HEK293 (cell line): ENCODE measurements around the gene PRKACG.

ENCODE experiments used
- CTCF ChIA-PET: fragments of 350-600 bp; formaldehyde crosslinking; extraction: SDS; loops from one replicate; lab custom pipeline; 2021; ENCODE audit warnings: antibody characterized with exemption; lab: Yijun Ruan, JAX
- POLR2A ChIA-PET: fragments of 300-600 bp; formaldehyde crosslinking; extraction: SDS; loops from one replicate; lab custom pipeline; 2020; ENCODE audit warnings: antibody characterized with exemption, inconsistent platforms; lab: Yijun Ruan, JAX
- H3K27ac ChIP-seq: fragments of 200-500 bp; sonication (Bioruptor generic); 2 replicates; pipeline ENCODE4 v1.5.1; 2014; ENCODE audit warnings: low read depth, low read length, control low read depth, inconsistent platforms; ENCODE audit errors: extremely low read depth
- H3K36me3 ChIP-seq, 2 experiments: fragments of 200-500 bp in 1 of 2; sonication (Bioruptor generic) in 1 of 2; 1 replicate in 1 of 2; 2 replicates in 1 of 2; pipeline ENCODE4 v1.5.1; 2014 to 2017; ENCODE audit warnings: inconsistent platforms in 2 of 2, low read length in 2 of 2; ENCODE audit not compliant: control insufficient read depth in 2 of 2, insufficient read depth in 1 of 2
- H3K4me1 ChIP-seq: fragments of 200-500 bp; sonication (Bioruptor generic); 2 replicates; pipeline ENCODE4 v1.5.1; 2014; ENCODE audit warnings: mild to moderate bottlenecking, low read length, inconsistent platforms; ENCODE audit not compliant: control insufficient read depth, insufficient read depth
- H3K4me3 ChIP-seq: 2 replicates; pipeline ENCODE4 v1.5.1; 2011; ENCODE audit warnings: low read depth, mild to moderate bottlenecking, control low read depth, low read length, moderate library complexity
- H3K9me3 ChIP-seq: fragments of 200-500 bp; sonication (Bioruptor generic); 2 replicates; pipeline ENCODE4 v1.5.1; 2014; ENCODE audit warnings: low read depth, low read length, inconsistent platforms; ENCODE audit not compliant: control insufficient read depth, insufficient read depth
- ATF2 ChIP-seq: fragments of 450-650 bp; formaldehyde crosslinking; IDR thresholded peaks from 2 replicates; pipeline ENCODE4 v1.5.1; 2016; ENCODE audit warnings: missing biosample characterization, missing genetic modification characterization, low read depth
- GLIS1 ChIP-seq: fragments of 450-650 bp; formaldehyde crosslinking; IDR thresholded peaks from 2 replicates; pipeline ENCODE4 v1.5.1; 2016; ENCODE audit warnings: missing biosample characterization, missing genetic modification characterization
- KLF1 ChIP-seq: fragments of 450-650 bp; formaldehyde crosslinking; IDR thresholded peaks from 2 replicates; pipeline ENCODE4 v1.5.1; 2016; ENCODE audit warnings: missing biosample characterization, missing genetic modification characterization
- MEIS1 ChIP-seq: sonication (generic); formaldehyde crosslinking; IDR thresholded peaks from 2 replicates; pipeline ENCODE4 v1.8.1; 2022; ENCODE audit warnings: missing genetic modification reagents, mild to moderate bottlenecking, borderline replicate concordance
- OSR2 ChIP-seq: fragments of 450-650 bp; formaldehyde crosslinking; IDR thresholded peaks from 2 replicates; pipeline ENCODE4 v1.5.1; 2016; ENCODE audit warnings: missing biosample characterization, missing genetic modification characterization
- SCRT2 ChIP-seq: fragments of 450-650 bp; formaldehyde crosslinking; IDR thresholded peaks from 2 replicates; pipeline ENCODE4 v1.5.1; 2016; ENCODE audit warnings: missing biosample characterization, missing genetic modification characterization
- TRIM28 ChIP-seq: IDR thresholded peaks from 2 replicates; pipeline ENCODE4 v1.6.1; 2011; ENCODE audit warnings: low read length, control low read depth, borderline replicate concordance
- ZBTB1 ChIP-seq: fragments of 450-650 bp; formaldehyde crosslinking; IDR thresholded peaks from 2 replicates; pipeline ENCODE4 v1.5.1; 2016; ENCODE audit warnings: missing biosample characterization, missing genetic modification characterization
- ZBTB7A ChIP-seq: fragments of 450-650 bp; formaldehyde crosslinking; IDR thresholded peaks from 2 replicates; pipeline ENCODE4 v1.5.1; 2016; ENCODE audit warnings: low read depth, missing biosample characterization, missing genetic modification characterization
- ZNF132 ChIP-seq: fragments of 450-650 bp; formaldehyde crosslinking; IDR thresholded peaks from 2 replicates; pipeline ENCODE4 v1.5.1; 2017; ENCODE audit warnings: missing biosample characterization, missing genetic modification characterization, borderline replicate concordance
- ZNF19 ChIP-seq: fragments of 450-650 bp; formaldehyde crosslinking; IDR thresholded peaks from 2 replicates; pipeline ENCODE4; 2016; ENCODE audit warnings: missing biosample characterization, missing genetic modification characterization, low read depth
- ZNF510 ChIP-seq: fragments of 450-650 bp; formaldehyde crosslinking; IDR thresholded peaks from 2 replicates; pipeline ENCODE4 v1.5.1; 2018; ENCODE audit warnings: mild to moderate bottlenecking, missing genetic modification characterization, missing biosample characterization; ENCODE audit not compliant: insufficient replicate concordance
- ZNF626 ChIP-seq: fragments of 450-650 bp; sonication (Bioruptor Pico); formaldehyde crosslinking; IDR thresholded peaks from 2 replicates; pipeline ENCODE4 v1.5.1; 2018; ENCODE audit warnings: missing biosample characterization, missing genetic modification characterization, inconsistent platforms
- ZNF654 ChIP-seq: fragments of 450-650 bp; formaldehyde crosslinking; IDR thresholded peaks from 2 replicates; pipeline ENCODE4 v1.5.1; 2016; ENCODE audit warnings: low read depth, missing biosample characterization, missing genetic modification characterization
- ZNF660 ChIP-seq: fragments of 450-650 bp; IDR thresholded peaks from 2 replicates; pipeline ENCODE4 v1.5.1; 2018; ENCODE audit warnings: missing biosample characterization, mild to moderate bottlenecking, missing genetic modification characterization
- ZNF791 ChIP-seq: fragments of 450-650 bp; formaldehyde crosslinking; IDR thresholded peaks from 2 replicates; pipeline ENCODE4 v1.5.1; 2016; ENCODE audit warnings: missing biosample characterization, missing genetic modification characterization
- ZSCAN30 ChIP-seq: fragments of 450-650 bp; IDR thresholded peaks from 2 replicates; pipeline ENCODE4 v1.5.1; 2018; ENCODE audit warnings: missing biosample characterization, mild to moderate bottlenecking, missing genetic modification characterization, moderate library complexity
- ZSCAN5A ChIP-seq: fragments of 450-650 bp; formaldehyde crosslinking; IDR thresholded peaks from 2 replicates; pipeline ENCODE4 v1.5.1; 2016; ENCODE audit warnings: missing biosample characterization, missing genetic modification characterization
- TF ChIP-seq, protein P1 (sequence below): fragments of 450-650 bp; formaldehyde crosslinking; IDR thresholded peaks from 2 replicates; pipeline ENCODE4 v1.5.1; 2016; ENCODE audit warnings: missing biosample characterization, missing genetic modification characterization
- TF ChIP-seq, protein P2 (sequence below): fragments of 450-650 bp; formaldehyde crosslinking; IDR thresholded peaks from 2 replicates; pipeline ENCODE4 v1.5.1; 2016; ENCODE audit warnings: missing biosample characterization, missing genetic modification characterization
- TF ChIP-seq, protein P3 (sequence below): fragments of 450-650 bp; formaldehyde crosslinking; optimal IDR thresholded peaks from 2 replicates; pipeline ENCODE3; 2016; ENCODE audit warnings: missing biosample characterization, mild to moderate bottlenecking, missing genetic modification characterization
- TF ChIP-seq, protein P4 (sequence below): IDR thresholded peaks from 2 replicates; pipeline ENCODE4 v1.6.1; 2011; ENCODE audit warnings: mild to moderate bottlenecking, low read depth, low read length, borderline replicate concordance
- TF ChIP-seq, protein P5 (sequence below): fragments of 450-650 bp; formaldehyde crosslinking; IDR thresholded peaks from 2 replicates; pipeline ENCODE4 v1.5.1; 2016; ENCODE audit warnings: missing biosample characterization, missing genetic modification characterization

The PRKACG gene

DNA sequence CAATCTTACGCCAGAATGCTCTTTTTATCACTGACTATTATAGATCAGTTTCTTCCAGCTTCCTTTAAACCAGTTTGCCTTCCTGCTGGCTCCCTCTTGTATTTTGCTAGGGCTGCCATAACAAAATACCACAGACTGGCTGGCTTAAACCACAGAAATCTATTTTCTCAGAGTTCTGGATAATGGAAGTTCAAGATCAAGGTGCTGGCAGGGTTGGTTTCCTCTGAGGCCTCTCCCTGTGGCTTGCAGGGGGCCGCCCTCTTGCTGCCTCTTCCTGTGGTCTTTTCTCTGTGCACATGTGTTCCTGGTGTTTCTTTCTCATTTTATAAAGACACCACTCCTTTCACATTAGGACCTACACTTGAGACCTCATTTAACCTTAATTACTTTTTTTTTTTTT, 14.8 kb upstream of the PRKACG start (continued):
- TF ChIP-seq ZBTB1 (tag by site-specific recombination) (no peak), ZNF19 (tag by site-specific recombination) (no peak), ZNF791 (no peak), ZNF132 (tag by site-specific recombination) (no peak), ATF2 (tag by site-specific recombination) (no peak), MEIS1 (CRISPR knock-in tag) (no peak), ZSCAN5A (no peak), KLF1 (tag by site-specific recombination) (no peak), OSR2 (tag by site-specific recombination) (no peak), ZNF510 (tag by site-specific recombination) (no peak)
- TF ChIP-seq, protein P1, sequence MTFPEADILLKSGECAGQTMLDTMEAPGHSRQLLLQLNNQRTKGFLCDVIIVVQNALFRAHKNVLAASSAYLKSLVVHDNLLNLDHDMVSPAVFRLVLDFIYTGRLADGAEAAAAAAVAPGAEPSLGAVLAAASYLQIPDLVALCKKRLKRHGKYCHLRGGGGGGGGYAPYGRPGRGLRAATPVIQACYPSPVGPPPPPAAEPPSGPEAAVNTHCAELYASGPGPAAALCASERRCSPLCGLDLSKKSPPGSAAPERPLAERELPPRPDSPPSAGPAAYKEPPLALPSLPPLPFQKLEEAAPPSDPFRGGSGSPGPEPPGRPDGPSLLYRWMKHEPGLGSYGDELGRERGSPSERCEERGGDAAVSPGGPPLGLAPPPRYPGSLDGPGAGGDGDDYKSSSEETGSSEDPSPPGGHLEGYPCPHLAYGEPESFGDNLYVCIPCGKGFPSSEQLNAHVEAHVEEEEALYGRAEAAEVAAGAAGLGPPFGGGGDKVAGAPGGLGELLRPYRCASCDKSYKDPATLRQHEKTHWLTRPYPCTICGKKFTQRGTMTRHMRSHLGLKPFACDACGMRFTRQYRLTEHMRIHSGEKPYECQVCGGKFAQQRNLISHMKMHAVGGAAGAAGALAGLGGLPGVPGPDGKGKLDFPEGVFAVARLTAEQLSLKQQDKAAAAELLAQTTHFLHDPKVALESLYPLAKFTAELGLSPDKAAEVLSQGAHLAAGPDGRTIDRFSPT (tag by site-specific recombination): no peak
- TF ChIP-seq, protein P2, sequence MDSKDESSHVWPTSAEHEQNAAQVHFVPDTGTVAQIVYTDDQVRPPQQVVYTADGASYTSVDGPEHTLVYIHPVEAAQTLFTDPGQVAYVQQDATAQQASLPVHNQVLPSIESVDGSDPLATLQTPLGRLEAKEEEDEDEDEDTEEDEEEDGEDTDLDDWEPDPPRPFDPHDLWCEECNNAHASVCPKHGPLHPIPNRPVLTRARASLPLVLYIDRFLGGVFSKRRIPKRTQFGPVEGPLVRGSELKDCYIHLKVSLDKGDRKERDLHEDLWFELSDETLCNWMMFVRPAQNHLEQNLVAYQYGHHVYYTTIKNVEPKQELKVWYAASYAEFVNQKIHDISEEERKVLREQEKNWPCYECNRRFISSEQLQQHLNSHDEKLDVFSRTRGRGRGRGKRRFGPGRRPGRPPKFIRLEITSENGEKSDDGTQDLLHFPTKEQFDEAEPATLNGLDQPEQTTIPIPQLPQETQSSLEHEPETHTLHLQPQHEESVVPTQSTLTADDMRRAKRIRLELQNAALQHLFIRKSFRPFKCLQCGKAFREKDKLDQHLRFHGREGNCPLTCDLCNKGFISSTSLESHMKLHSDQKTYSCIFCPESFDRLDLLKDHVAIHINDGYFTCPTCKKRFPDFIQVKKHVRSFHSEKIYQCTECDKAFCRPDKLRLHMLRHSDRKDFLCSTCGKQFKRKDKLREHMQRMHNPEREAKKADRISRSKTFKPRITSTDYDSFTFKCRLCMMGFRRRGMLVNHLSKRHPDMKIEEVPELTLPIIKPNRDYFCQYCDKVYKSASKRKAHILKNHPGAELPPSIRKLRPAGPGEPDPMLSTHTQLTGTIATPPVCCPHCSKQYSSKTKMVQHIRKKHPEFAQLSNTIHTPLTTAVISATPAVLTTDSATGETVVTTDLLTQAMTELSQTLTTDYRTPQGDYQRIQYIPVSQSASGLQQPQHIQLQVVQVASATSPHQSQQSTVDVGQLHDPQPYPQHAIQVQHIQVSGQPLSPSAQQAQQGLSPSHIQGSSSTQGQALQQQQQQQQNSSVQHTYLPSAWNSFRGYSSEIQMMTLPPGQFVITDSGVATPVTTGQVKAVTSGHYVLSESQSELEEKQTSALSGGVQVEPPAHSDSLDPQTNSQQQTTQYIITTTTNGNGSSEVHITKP (tag by site-specific recombination): no peak

- H3K27ac ChIP-seq: no peak overlapping the region
- ChIA-PET POLR2A (no interaction called here), CTCF (interaction anchor here (0.6 to 1.5 kb wide), 19 partner anchors 8 to 508 kb away, joined by 3 to 6 read pairs (median 4); partner anchors contain the start of gene FXN)
Observed at GRCh38 chr9:69027355-69028097, 13.6 kb upstream of the PRKACG start.

More at GRCh38 chr9:69027355-69028097, 13.6 kb upstream of the PRKACG start:
- Histone ChIP-seq H3K4me1 (no peaks in the 10 kb centered on the region), H3K4me3 (no peak overlapping the region), H3K36me3 (no peaks in the 10 kb centered on the region), H3K9me3 (no peaks in the 10 kb centered on the region)
- TF ChIP-seq ZBTB1 (tag by site-specific recombination) (no peak), ZBTB7A (tag by site-specific recombination) (no peak), TRIM28 (no peak), SCRT2 (tag by site-specific recombination) (peak; percentile 39; the same call in 1 of the 2 replicates), ZNF626 (no peak), ZNF791 (no peak), ZNF510 (tag by site-specific recombination) (no peak), ZNF654 (peak; percentile 72), ZSCAN30 (0 out of 2 replicates have a peak, but pooled peaks have one; percentile 42), ZNF660 (tag by site-specific recombination) (0 out of 2 replicates have a peak, but pooled peaks have one; percentile 44), GLIS1 (tag by site-specific recombination) (0 out of 2 replicates have a peak, but pooled peaks have one; percentile 19)
- TF ChIP-seq, protein P3, sequence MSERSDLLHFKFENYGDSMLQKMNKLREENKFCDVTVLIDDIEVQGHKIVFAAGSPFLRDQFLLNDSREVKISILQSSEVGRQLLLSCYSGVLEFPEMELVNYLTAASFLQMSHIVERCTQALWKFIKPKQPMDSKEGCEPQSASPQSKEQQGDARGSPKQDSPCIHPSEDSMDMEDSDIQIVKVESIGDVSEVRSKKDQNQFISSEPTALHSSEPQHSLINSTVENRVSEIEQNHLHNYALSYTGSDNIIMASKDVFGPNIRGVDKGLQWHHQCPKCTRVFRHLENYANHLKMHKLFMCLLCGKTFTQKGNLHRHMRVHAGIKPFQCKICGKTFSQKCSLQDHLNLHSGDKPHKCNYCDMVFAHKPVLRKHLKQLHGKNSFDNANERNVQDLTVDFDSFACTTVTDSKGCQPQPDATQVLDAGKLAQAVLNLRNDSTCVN (tag by site-specific recombination): no peak
- TF ChIP-seq, protein P4, sequence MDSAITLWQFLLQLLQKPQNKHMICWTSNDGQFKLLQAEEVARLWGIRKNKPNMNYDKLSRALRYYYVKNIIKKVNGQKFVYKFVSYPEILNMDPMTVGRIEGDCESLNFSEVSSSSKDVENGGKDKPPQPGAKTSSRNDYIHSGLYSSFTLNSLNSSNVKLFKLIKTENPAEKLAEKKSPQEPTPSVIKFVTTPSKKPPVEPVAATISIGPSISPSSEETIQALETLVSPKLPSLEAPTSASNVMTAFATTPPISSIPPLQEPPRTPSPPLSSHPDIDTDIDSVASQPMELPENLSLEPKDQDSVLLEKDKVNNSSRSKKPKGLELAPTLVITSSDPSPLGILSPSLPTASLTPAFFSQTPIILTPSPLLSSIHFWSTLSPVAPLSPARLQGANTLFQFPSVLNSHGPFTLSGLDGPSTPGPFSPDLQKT: no peak
- TF ChIP-seq, protein P5, sequence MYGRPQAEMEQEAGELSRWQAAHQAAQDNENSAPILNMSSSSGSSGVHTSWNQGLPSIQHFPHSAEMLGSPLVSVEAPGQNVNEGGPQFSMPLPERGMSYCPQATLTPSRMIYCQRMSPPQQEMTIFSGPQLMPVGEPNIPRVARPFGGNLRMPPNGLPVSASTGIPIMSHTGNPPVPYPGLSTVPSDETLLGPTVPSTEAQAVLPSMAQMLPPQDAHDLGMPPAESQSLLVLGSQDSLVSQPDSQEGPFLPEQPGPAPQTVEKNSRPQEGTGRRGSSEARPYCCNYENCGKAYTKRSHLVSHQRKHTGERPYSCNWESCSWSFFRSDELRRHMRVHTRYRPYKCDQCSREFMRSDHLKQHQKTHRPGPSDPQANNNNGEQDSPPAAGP (tag by site-specific recombination): no peak
